Fibroblast of mammary gland (primary cell): ENCODE results near the gene PTPRM.

Source experiments
- DNase-seq: peaks from one replicate; pipeline ENCODE4 v3.0.0-alpha.2; 2010; ENCODE audit warnings: low read depth
- H3K4me3 ChIP-seq: 2 replicates; pipeline ENCODE4 v1.5.1; 2011; ENCODE audit warnings: low read depth, mild to moderate bottlenecking, low read length, moderate library complexity; ENCODE audit not compliant: control insufficient read depth
- CTCF ChIP-seq: conservative IDR thresholded peaks from 2 replicates; pipeline ENCODE4 v1.5.1; 2011; ENCODE audit warnings: low read depth, low read length, inconsistent platforms; ENCODE audit not compliant: control insufficient read depth, insufficient read depth

Gene PTPRM

GRCh38 chr18:7566567-7567473 lies at the start of gene PTPRM:
Gene PTPRM, plus strand, starts transcription at chr18:7567316. Its CDS starts 503 bp downstream, at chr18:7567819.
- H3K4me3 ChIP-seq, result peak within 1 kb of the TSS; percentile 75
- peak; percentile 71 for DNase-seq
- no peak for TF ChIP-seq CTCF

- DNase-seq, result no peak
- TF ChIP-seq CTCF, result no peak
These were observed 49.3 kb upstream of the PTPRM start for GRCh38 chr18:7517852-7518251.

GRCh38 chr18:7520200-7520785 lies 46.8 kb upstream of the PTPRM start:
- no peak for DNase-seq
- TF ChIP-seq CTCF, result no peak
- no peak overlapping the region for H3K4me3 ChIP-seq

More at GRCh38 chr18:7517852-7518251, 49.3 kb upstream of the PTPRM start:
- H3K4me3 ChIP-seq, result no peak overlapping the region

GRCh38 chr18:7521226-7521856 lies 45.8 kb upstream of the PTPRM start:
- no peak for TF ChIP-seq CTCF
- no peak for DNase-seq
- H3K4me3 ChIP-seq, result no peak overlapping the region

- TF ChIP-seq CTCF, result no peak
- no peak for DNase-seq
- H3K4me3 ChIP-seq, result no peak overlapping the region
These were observed 43.3 kb upstream of the PTPRM start for GRCh38 chr18:7523772-7524171.

- H3K4me3 ChIP-seq, result no peak overlapping the region
- no peak for TF ChIP-seq CTCF
- peak; percentile 15 for DNase-seq
These were observed 42.3 kb upstream of the PTPRM start for GRCh38 chr18:7524786-7525185.
